Upper lobe of left lung (tissue), 4 donors: ENCODE data around the gene TRNP1.

Source experiments
- CTCF ChIP-seq, 6 experiments: fragments of 450-650 bp in 4 of 6; fragments of 200-600 bp in 2 of 6; sonication (generic) in 2 of 6; IDR thresholded peaks; one replicate each; pipeline ENCODE4 v1.5.1; 2016 to 2019; ENCODE audit warnings: antibody characterized with exemption in 6 of 6
- POLR2A ChIP-seq, 4 donors: fragments of 450-650 bp; IDR thresholded peaks; one replicate each; pipeline ENCODE4 v1.5.1; 2016 to 2017; ENCODE audit warnings: antibody characterized with exemption in 4 of 4, mild to moderate bottlenecking in 2 of 4

GRCh38 chr1:27017207-27017606 lies 23.7 kb downstream of the TRNP1 start:
- TF ChIP-seq CTCF (IDR thresholded peaks at IDR 0.05) = no peak
- no peak for TF ChIP-seq POLR2A (IDR thresholded peaks at IDR 0.05)
